ENCODE measurements around the gene CFAP74. TPM values are rescaled to one million over a fixed set of nuclear protein-coding genes. Genes with fewer than 3 reads are reported as not detected.
"Not testable (repeated sequence)": the region's sequence is repeated elsewhere in the genome, so short reads cannot be mapped to it uniquely, and the experiment has no call there.

Gene CFAP74
- total RNA-seq, 1 experiment from 2014 or later, result not detected

- no peak for DNase-seq (ENCODE audit: low spot score)
Observed at GRCh38 chr1:1954831-1955441, 48.6 kb downstream of the CFAP74 start.

- no peak for DNase-seq (ENCODE audit: low spot score)
Observed at GRCh38 chr1:1954015-1954414, 49.6 kb downstream of the CFAP74 start.

GRCh38 chr1:1950940-1951339 lies 52.6 kb downstream of the CFAP74 start:
- DNase-seq (ENCODE audit: low spot score), result no peak

GRCh38 chr1:1948783-1949182 lies 54.8 kb downstream of the CFAP74 start:
- no peak for DNase-seq (ENCODE audit: low spot score)

- no peak for DNase-seq (ENCODE audit: low spot score)
Observed at GRCh38 chr1:1947493-1947892, 56.1 kb downstream of the CFAP74 start.

GRCh38 chr1:1946540-1946939 lies 57.0 kb downstream of the CFAP74 start:
- DNase-seq (ENCODE audit: low spot score), result peak; percentile 3

GRCh38 chr1:1945782-1946393 lies 57.7 kb downstream of the CFAP74 start:
- no peak for DNase-seq (ENCODE audit: low spot score)

- DNase-seq (ENCODE audit: low spot score), result peak; percentile 6
Observed at GRCh38 chr1:1943834-1944570, 59.6 kb downstream of the CFAP74 start.

GRCh38 chr1:1942753-1943656 lies 60.6 kb downstream of the CFAP74 start:
- DNase-seq (ENCODE audit: low spot score), result no peak

GRCh38 chr1:1941868-1942752 lies 61.5 kb downstream of the CFAP74 start:
- DNase-seq (ENCODE audit: low spot score), result no peak

GRCh38 chr1:1941211-1941841 lies 62.3 kb downstream of the CFAP74 start:
- no peak for DNase-seq (ENCODE audit: low spot score)

- DNase-seq (ENCODE audit: low spot score), result no peak
Observed at GRCh38 chr1:1940123-1940425, 63.5 kb downstream of the CFAP74 start.

- no peak for DNase-seq (ENCODE audit: low spot score)
Observed at GRCh38 chr1:1939296-1940122, 64.1 kb downstream of the CFAP74 start.

- DNase-seq (ENCODE audit: low spot score), result no peak
Observed at GRCh38 chr1:1938613-1939295, 64.8 kb downstream of the CFAP74 start.

GRCh38 chr1:1938276-1938573 lies 65.4 kb downstream of the CFAP74 start:
- DNase-seq (ENCODE audit: low spot score), result no peak

GRCh38 chr1:1937549-1938275 lies 65.9 kb downstream of the CFAP74 start:
- DNase-seq (ENCODE audit: low spot score), result no peak

- DNase-seq (ENCODE audit: low spot score), result no peak
Observed at GRCh38 chr1:1937061-1937460, 66.5 kb downstream of the CFAP74 start.

GRCh38 chr1:1934848-1935247 lies 68.7 kb downstream of the CFAP74 start:
- not testable (repeated sequence) for DNase-seq (ENCODE audit: low spot score)

Data from A172 (cell line).